ENCODE results near the gene TBX3.

DNA sequence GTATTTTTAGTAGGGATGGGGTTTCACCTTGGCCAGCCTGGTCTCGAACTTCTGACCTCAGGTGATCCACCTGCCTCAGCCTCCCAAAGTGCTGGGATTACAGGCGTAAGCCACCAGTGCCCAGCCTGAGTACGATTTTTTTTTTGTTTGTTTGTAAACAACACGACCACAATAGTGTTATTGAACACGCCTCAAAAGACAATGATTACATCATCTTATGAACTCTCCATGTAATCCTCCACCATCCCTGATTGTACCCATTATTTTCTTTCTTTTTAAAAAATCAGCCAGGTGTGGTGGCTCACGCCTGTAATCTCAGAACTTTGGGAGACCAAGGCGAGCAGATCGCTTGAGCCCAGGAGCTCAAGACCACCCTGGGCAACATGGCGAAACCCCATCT, 25.1 kb upstream of the TBX3 start:
- TF ChIP-seq, protein P1, sequence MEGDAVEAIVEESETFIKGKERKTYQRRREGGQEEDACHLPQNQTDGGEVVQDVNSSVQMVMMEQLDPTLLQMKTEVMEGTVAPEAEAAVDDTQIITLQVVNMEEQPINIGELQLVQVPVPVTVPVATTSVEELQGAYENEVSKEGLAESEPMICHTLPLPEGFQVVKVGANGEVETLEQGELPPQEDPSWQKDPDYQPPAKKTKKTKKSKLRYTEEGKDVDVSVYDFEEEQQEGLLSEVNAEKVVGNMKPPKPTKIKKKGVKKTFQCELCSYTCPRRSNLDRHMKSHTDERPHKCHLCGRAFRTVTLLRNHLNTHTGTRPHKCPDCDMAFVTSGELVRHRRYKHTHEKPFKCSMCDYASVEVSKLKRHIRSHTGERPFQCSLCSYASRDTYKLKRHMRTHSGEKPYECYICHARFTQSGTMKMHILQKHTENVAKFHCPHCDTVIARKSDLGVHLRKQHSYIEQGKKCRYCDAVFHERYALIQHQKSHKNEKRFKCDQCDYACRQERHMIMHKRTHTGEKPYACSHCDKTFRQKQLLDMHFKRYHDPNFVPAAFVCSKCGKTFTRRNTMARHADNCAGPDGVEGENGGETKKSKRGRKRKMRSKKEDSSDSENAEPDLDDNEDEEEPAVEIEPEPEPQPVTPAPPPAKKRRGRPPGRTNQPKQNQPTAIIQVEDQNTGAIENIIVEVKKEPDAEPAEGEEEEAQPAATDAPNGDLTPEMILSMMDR (IDR thresholded peaks at IDR 0.05; ENCODE audit: low read length): no peak
- no peak for TF ChIP-seq EZH2 (IDR thresholded peaks at IDR 0.05; ENCODE audit: borderline replicate concordance, low read length)
